Mesenchymal stem cell (in vitro differentiated cells and primary cell): ENCODE results near the gene SAV1.

ENCODE experiments used
- DNase-seq: peaks from one replicate; pipeline ENCODE4 v3.0.0-alpha.2; 2013
- H2AFZ ChIP-seq: one replicate; pipeline ENCODE4 v1.6.1; 2013; ENCODE audit warnings: low read depth, mild to moderate bottlenecking, control low read depth, inconsistent platforms, low read length, moderate library complexity
- H2AK5ac ChIP-seq: 2 replicates; pipeline ENCODE4 v1.6.1; 2013; ENCODE audit warnings: low read length, moderate library complexity, mild to moderate bottlenecking, inconsistent platforms; ENCODE audit not compliant: severe bottlenecking
- H2BK120ac ChIP-seq: one replicate; pipeline ENCODE4 v1.6.1; 2013; ENCODE audit warnings: low read depth, mild to moderate bottlenecking, inconsistent platforms, low read length, moderate library complexity
- H2BK12ac ChIP-seq, 2 experiments: one replicate each; pipeline ENCODE4 v1.6.1; 2013; ENCODE audit warnings: inconsistent platforms in 2 of 2, low read length in 2 of 2, mild to moderate bottlenecking in 2 of 2, moderate library complexity in 2 of 2, control low read depth in 1 of 2
- H2BK15ac ChIP-seq: one replicate; pipeline ENCODE4 v1.6.1; 2013; ENCODE audit warnings: mild to moderate bottlenecking, low read depth, inconsistent platforms; ENCODE audit not compliant: poor library complexity, severe bottlenecking
- H2BK5ac ChIP-seq: 2 replicates; pipeline ENCODE4 v1.6.1; 2013; ENCODE audit warnings: low read depth, mild to moderate bottlenecking, low read length, control low read depth, inconsistent platforms; ENCODE audit not compliant: poor library complexity, severe bottlenecking
- H3K14ac ChIP-seq, 2 experiments: one replicate each; pipeline ENCODE4 v1.6.1; 2013; ENCODE audit warnings: inconsistent platforms in 2 of 2, low read length in 2 of 2, control low read depth in 1 of 2, mild to moderate bottlenecking in 1 of 2, moderate library complexity in 1 of 2
- H3K18ac ChIP-seq, 2 experiments: one replicate each; pipeline ENCODE4 v1.6.1; 2013; ENCODE audit warnings: inconsistent platforms in 2 of 2, low read length in 2 of 2, control low read depth in 1 of 2, low read depth in 1 of 2, mild to moderate bottlenecking in 1 of 2
- H3K23ac ChIP-seq, 2 experiments: one replicate each; pipeline ENCODE4 v1.6.1; 2013; ENCODE audit warnings: inconsistent platforms in 2 of 2, low read length in 2 of 2, mild to moderate bottlenecking in 2 of 2, moderate library complexity in 2 of 2, control low read depth in 1 of 2
- H3K27ac ChIP-seq: 2 replicates; pipeline ENCODE4 v1.5.1; 2013; ENCODE audit warnings: mild to moderate bottlenecking, moderate library complexity, low read length, control low read depth, inconsistent platforms; ENCODE audit not compliant: poor library complexity, severe bottlenecking
- H3K27me3 ChIP-seq, 2 experiments: 2 replicates each; pipeline versions ENCODE4 v1.6.1 to v1.7.0; 2013; ENCODE audit warnings: low read length in 2 of 2, mild to moderate bottlenecking in 2 of 2, moderate library complexity in 2 of 2, control low read depth in 1 of 2, inconsistent platforms in 1 of 2; ENCODE audit not compliant: control insufficient read depth in 1 of 2, insufficient read depth in 1 of 2
- H3K36me3 ChIP-seq, 2 experiments: 2 replicates each; pipeline versions ENCODE4 v1.6.1 to v1.7.0; 2013; ENCODE audit warnings: low read length in 2 of 2, control low read depth in 1 of 2, inconsistent platforms in 1 of 2, low read depth in 1 of 2, mild to moderate bottlenecking in 1 of 2; ENCODE audit not compliant: insufficient read depth in 2 of 2, control insufficient read depth in 1 of 2
- H3K4ac ChIP-seq, 2 experiments: one replicate each; pipeline ENCODE4 v1.6.1; 2013; ENCODE audit warnings: inconsistent platforms in 2 of 2, low read length in 2 of 2, mild to moderate bottlenecking in 2 of 2, moderate library complexity in 2 of 2, control low read depth in 1 of 2, low read depth in 1 of 2
- H3K4me1 ChIP-seq: 2 replicates; pipeline ENCODE4 v1.6.1; 2013; ENCODE audit warnings: low read depth, low read length, control low read depth; ENCODE audit not compliant: control insufficient read depth, insufficient read depth
- H3K4me2 ChIP-seq: 2 replicates; pipeline ENCODE4 v1.6.1; 2013; ENCODE audit warnings: low read length, mild to moderate bottlenecking, inconsistent platforms; ENCODE audit not compliant: poor library complexity, severe bottlenecking
- H3K4me3 ChIP-seq, 2 experiments: 2 replicates each; pipeline versions ENCODE4 v1.5.1 to v1.7.0; 2013; ENCODE audit warnings: low read length in 2 of 2, mild to moderate bottlenecking in 2 of 2, control low read depth in 1 of 2, low read depth in 1 of 2; ENCODE audit not compliant: insufficient read depth in 1 of 2
- H3K79me1 ChIP-seq: replicated peaks from 2 replicates; pipeline ENCODE4 v1.6.1; 2013; ENCODE audit warnings: mild to moderate bottlenecking, control low read depth, low read length, inconsistent platforms; ENCODE audit not compliant: poor library complexity, severe bottlenecking
- H3K9ac ChIP-seq: 2 replicates; pipeline ENCODE4 v1.7.0; 2013; ENCODE audit warnings: mild to moderate bottlenecking, low read length, moderate library complexity
- H3K9me3 ChIP-seq: 2 replicates; pipeline ENCODE4 v1.7.0; 2013; ENCODE audit warnings: mild to moderate bottlenecking, low read length; ENCODE audit not compliant: control insufficient read depth
- H4K8ac ChIP-seq: one replicate; pipeline ENCODE4 v1.6.1; 2013; ENCODE audit warnings: inconsistent platforms, mild to moderate bottlenecking, low read length, moderate library complexity
- H4K91ac ChIP-seq: one replicate; pipeline ENCODE4 v1.6.1; 2013; ENCODE audit warnings: mild to moderate bottlenecking, low read length, inconsistent platforms
- WGBS: methylation state at CpG from one replicate; pipeline ENCODE4 v1.1.7; 2013; ENCODE audit warnings: mixed read lengths; 5-methylcytosine and 5-hydroxymethylcytosine counted together

Gene SAV1

GRCh38 chr14:50612806-50613205, 55.3 kb downstream of the SAV1 start:
- Histone ChIP-seq H2BK12ac (no peak overlapping the region), H2BK15ac (no peak overlapping the region), H3K4me3 (no peak overlapping the region), H2BK5ac (no peak overlapping the region), H3K36me3 (peaks cover 0 to 42% of the 10 kb centered on the region in 2 experiments), H3K4ac (no peak overlapping the region), H2BK120ac (no peak overlapping the region), H3K4me1 (no peaks in the 10 kb centered on the region), H4K8ac (no peak overlapping the region), H3K9ac (no peak overlapping the region), H3K18ac (no peak overlapping the region), H2AK5ac (no peak overlapping the region), H3K23ac (no peak overlapping the region), H3K79me1 (no peaks in the 10 kb centered on the region), H3K27me3 (no peaks in the 10 kb centered on the region), H4K91ac (no peak overlapping the region), H3K9me3 (no peaks in the 10 kb centered on the region), H3K4me2 (no peak overlapping the region), H2AFZ (no peak overlapping the region), H3K14ac (no peak overlapping the region), H3K27ac (no peak overlapping the region)
- no peak for DNase-seq
- WGBS = 93% methylated on average over 1 of the region's 3 CpGs

GRCh38 chr14:50610465-50610864, 57.6 kb downstream of the SAV1 start:
- no peak overlapping the region for H3K4me2 ChIP-seq
- no peak overlapping the region for H3K14ac ChIP-seq
- no peak overlapping the region for H2BK12ac ChIP-seq
- H2BK5ac ChIP-seq = no peak overlapping the region
- no peak overlapping the region for H2BK15ac ChIP-seq
- no peaks in the 10 kb centered on the region for H3K79me1 ChIP-seq
- no peak overlapping the region for H3K27ac ChIP-seq
- no peak overlapping the region for H2AFZ ChIP-seq
- no peak overlapping the region for H3K23ac ChIP-seq
- H3K18ac ChIP-seq = no peak overlapping the region
- H3K9me3 ChIP-seq = no peaks in the 10 kb centered on the region
- H3K36me3 ChIP-seq = peaks cover 0 to 23% of the 10 kb centered on the region in 2 experiments
- no peak overlapping the region for H4K91ac ChIP-seq
- H3K9ac ChIP-seq = no peak overlapping the region
- no peak overlapping the region for H3K4ac ChIP-seq
- WGBS = 100% methylated on average over 1 of the region's 1 CpG
- H3K4me3 ChIP-seq = no peak overlapping the region
- no peak overlapping the region for H2BK120ac ChIP-seq
- H4K8ac ChIP-seq = no peak overlapping the region
- no peak for DNase-seq
- H2AK5ac ChIP-seq = no peak overlapping the region
- H3K27me3 ChIP-seq = no peaks in the 10 kb centered on the region
- no peaks in the 10 kb centered on the region for H3K4me1 ChIP-seq

- Histone ChIP-seq H2BK15ac (no peak overlapping the region), H3K9me3 (no peaks in the 10 kb centered on the region), H3K36me3 (peaks cover 0 to 4% of the 10 kb centered on the region in 2 experiments), H3K4me3 (no peak overlapping the region), H2AK5ac (no peak overlapping the region), H3K27ac (no peak overlapping the region), H3K23ac (no peak overlapping the region), H2BK120ac (no peak overlapping the region), H2BK12ac (no peak overlapping the region), H2BK5ac (no peak overlapping the region), H3K18ac (no peak overlapping the region), H3K14ac (no peak overlapping the region), H4K8ac (no peak overlapping the region), H3K4me1 (no peaks in the 10 kb centered on the region), H3K4ac (no peak overlapping the region), H3K27me3 (no peaks in the 10 kb centered on the region), H4K91ac (no peak overlapping the region), H2AFZ (no peak overlapping the region), H3K79me1 (no peaks in the 10 kb centered on the region), H3K4me2 (no peak overlapping the region), H3K9ac (no peak overlapping the region)
- DNase-seq = no peak
- WGBS = no CpG with 5 or more reads among the region's 1 CpG
Observed at GRCh38 chr14:50608302-50608851, 59.7 kb downstream of the SAV1 start.

- H3K27me3 ChIP-seq = no peaks in the 10 kb centered on the region
- no peak overlapping the region for H2BK12ac ChIP-seq
- no peak for DNase-seq
- no peaks in the 10 kb centered on the region for H3K9me3 ChIP-seq
- no peak overlapping the region for H4K8ac ChIP-seq
- no peak overlapping the region for H3K23ac ChIP-seq
- no peak overlapping the region for H2BK120ac ChIP-seq
- no peak overlapping the region for H3K27ac ChIP-seq
- no peak overlapping the region for H2AK5ac ChIP-seq
- no peak overlapping the region for H2BK5ac ChIP-seq
- H2AFZ ChIP-seq = no peak overlapping the region
- H3K9ac ChIP-seq = peak overlapping the region; percentile 49
- H3K18ac ChIP-seq = no peak overlapping the region
- H4K91ac ChIP-seq = no peak overlapping the region
- no peak overlapping the region for H3K14ac ChIP-seq
- H2BK15ac ChIP-seq = no peak overlapping the region
- 100% methylated on average over 1 of the region's 1 CpG for WGBS
- H3K36me3 ChIP-seq = no peaks in the 10 kb centered on the region
- no peaks in the 10 kb centered on the region for H3K4me1 ChIP-seq
- no peak overlapping the region for H3K4ac ChIP-seq
- no peak overlapping the region for H3K4me2 ChIP-seq
- H3K4me3 ChIP-seq = peak overlapping the region in 1 of 2 experiments; percentile 14
- H3K79me1 ChIP-seq = no peaks in the 10 kb centered on the region
Observed at GRCh38 chr14:50607761-50608160, 60.3 kb downstream of the SAV1 start.
